WTC11 (cell line): Measurements from ENCODE around the gene WSCD2.

Source experiments
- CREB1 ChIP-seq: sonication (generic); formaldehyde crosslinking; IDR thresholded peaks from 2 replicates; pipeline ENCODE4 v1.8.0; 2023; ENCODE audit warnings: mild to moderate bottlenecking, missing genetic modification reagents
- E2F5 ChIP-seq: sonication (generic); formaldehyde crosslinking; IDR thresholded peaks from 2 replicates; pipeline ENCODE4 v1.8.1; 2022; ENCODE audit warnings: mild to moderate bottlenecking, moderate library complexity, missing genetic modification reagents
- FOXK1 ChIP-seq: sonication (generic); formaldehyde crosslinking; IDR thresholded peaks from 2 replicates; pipeline ENCODE4 v1.8.0; 2022; ENCODE audit warnings: mild to moderate bottlenecking, moderate library complexity, missing genetic modification reagents
- HMGXB4 ChIP-seq: sonication (generic); formaldehyde crosslinking; IDR thresholded peaks from 2 replicates; pipeline ENCODE4 v1.8.1; 2023; ENCODE audit warnings: mild to moderate bottlenecking, moderate library complexity, missing genetic modification reagents
- KAT7 ChIP-seq: sonication (generic); formaldehyde crosslinking; IDR thresholded peaks from 2 replicates; pipeline ENCODE4 v1.8.1; 2023; ENCODE audit warnings: missing genetic modification reagents, mild to moderate bottlenecking, borderline replicate concordance
- NR2C2 ChIP-seq: sonication (generic); formaldehyde crosslinking; IDR thresholded peaks from 2 replicates; pipeline ENCODE4 v1.8.0; 2022; ENCODE audit warnings: mild to moderate bottlenecking, missing genetic modification reagents
- NR3C1 ChIP-seq: sonication (generic); formaldehyde crosslinking; conservative IDR thresholded peaks from 2 replicates; pipeline ENCODE4 v1.8.1; 2023; ENCODE audit warnings: low read depth, mild to moderate bottlenecking, missing genetic modification reagents
- SP1 ChIP-seq: sonication (generic); formaldehyde crosslinking; conservative IDR thresholded peaks from 2 replicates; pipeline ENCODE4 v1.8.1; 2022; ENCODE audit warnings: missing genetic modification reagents
- ZNF317 ChIP-seq: sonication (generic); formaldehyde crosslinking; IDR thresholded peaks from 2 replicates; pipeline ENCODE4 v1.8.1; 2023; ENCODE audit warnings: low read depth, mild to moderate bottlenecking, moderate library complexity, missing genetic modification reagents, borderline replicate concordance
- TF ChIP-seq, protein P1 (sequence below): fragments of 200-600 bp; IDR thresholded peaks from 2 replicates; pipeline ENCODE4 v1.8.0; 2022; ENCODE audit warnings: antibody characterized with exemption
- TF ChIP-seq, protein P2 (sequence below): fragments of 250-450 bp; sonication (Bioruptor Pico); IDR thresholded peaks from 2 replicates; pipeline ENCODE4 v2.1.2; 2022; ENCODE audit warnings: mild to moderate bottlenecking, moderate library complexity
- TF ChIP-seq, protein P3 (sequence below): sonication (generic); formaldehyde crosslinking; conservative IDR thresholded peaks from 2 replicates; pipeline ENCODE4 v1.8.1; 2023; ENCODE audit warnings: mild to moderate bottlenecking, low read depth, missing genetic modification reagents, moderate library complexity
- TF ChIP-seq, protein P4 (sequence below): sonication (generic); formaldehyde crosslinking; IDR thresholded peaks from 2 replicates; pipeline ENCODE4 v1.8.1; 2023; ENCODE audit warnings: mild to moderate bottlenecking, missing genetic modification reagents, moderate library complexity
- TF ChIP-seq, protein P5 (sequence below): sonication (generic); formaldehyde crosslinking; IDR thresholded peaks from 2 replicates; pipeline ENCODE4 v1.8.0; 2022; ENCODE audit warnings: mild to moderate bottlenecking, missing genetic modification reagents

DNA sequence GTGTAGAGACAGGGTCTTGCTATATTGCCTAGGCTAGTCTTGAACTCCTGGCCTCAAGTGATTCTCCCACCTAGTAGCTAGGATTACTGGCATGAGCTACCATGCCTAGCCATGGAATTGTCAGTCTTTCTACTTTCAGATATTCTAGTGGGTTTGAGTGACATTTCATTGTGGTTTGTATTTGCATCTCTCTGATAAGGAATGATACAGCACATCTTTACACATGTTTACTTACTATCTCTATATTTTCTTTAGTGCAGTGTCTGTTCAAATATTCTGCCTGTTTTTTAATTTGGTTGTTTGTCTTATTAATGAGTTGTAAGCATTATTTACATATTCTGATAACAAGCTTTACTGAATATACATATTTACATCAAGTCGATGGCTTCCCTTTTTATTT, 136.4 kb downstream of the WSCD2 start:
- TF ChIP-seq ZNF317 (CRISPR knock-in tag): no peak
- TF ChIP-seq, protein P1, sequence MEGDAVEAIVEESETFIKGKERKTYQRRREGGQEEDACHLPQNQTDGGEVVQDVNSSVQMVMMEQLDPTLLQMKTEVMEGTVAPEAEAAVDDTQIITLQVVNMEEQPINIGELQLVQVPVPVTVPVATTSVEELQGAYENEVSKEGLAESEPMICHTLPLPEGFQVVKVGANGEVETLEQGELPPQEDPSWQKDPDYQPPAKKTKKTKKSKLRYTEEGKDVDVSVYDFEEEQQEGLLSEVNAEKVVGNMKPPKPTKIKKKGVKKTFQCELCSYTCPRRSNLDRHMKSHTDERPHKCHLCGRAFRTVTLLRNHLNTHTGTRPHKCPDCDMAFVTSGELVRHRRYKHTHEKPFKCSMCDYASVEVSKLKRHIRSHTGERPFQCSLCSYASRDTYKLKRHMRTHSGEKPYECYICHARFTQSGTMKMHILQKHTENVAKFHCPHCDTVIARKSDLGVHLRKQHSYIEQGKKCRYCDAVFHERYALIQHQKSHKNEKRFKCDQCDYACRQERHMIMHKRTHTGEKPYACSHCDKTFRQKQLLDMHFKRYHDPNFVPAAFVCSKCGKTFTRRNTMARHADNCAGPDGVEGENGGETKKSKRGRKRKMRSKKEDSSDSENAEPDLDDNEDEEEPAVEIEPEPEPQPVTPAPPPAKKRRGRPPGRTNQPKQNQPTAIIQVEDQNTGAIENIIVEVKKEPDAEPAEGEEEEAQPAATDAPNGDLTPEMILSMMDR: no peak
- TF ChIP-seq CREB1 (CRISPR knock-in tag): no peak
- TF ChIP-seq, protein P2, sequence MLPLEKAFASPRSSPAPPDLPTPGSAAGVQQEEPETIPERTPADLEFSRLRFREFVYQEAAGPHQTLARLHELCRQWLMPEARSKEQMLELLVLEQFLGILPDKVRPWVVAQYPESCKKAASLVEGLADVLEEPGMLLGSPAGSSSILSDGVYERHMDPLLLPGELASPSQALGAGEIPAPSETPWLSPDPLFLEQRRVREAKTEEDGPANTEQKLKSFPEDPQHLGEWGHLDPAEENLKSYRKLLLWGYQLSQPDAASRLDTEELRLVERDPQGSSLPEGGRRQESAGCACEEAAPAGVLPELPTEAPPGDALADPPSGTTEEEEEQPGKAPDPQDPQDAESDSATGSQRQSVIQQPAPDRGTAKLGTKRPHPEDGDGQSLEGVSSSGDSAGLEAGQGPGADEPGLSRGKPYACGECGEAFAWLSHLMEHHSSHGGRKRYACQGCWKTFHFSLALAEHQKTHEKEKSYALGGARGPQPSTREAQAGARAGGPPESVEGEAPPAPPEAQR (CRISPR knock-in tag): no peak
- TF ChIP-seq NR3C1: no peak
- TF ChIP-seq, protein P3, sequence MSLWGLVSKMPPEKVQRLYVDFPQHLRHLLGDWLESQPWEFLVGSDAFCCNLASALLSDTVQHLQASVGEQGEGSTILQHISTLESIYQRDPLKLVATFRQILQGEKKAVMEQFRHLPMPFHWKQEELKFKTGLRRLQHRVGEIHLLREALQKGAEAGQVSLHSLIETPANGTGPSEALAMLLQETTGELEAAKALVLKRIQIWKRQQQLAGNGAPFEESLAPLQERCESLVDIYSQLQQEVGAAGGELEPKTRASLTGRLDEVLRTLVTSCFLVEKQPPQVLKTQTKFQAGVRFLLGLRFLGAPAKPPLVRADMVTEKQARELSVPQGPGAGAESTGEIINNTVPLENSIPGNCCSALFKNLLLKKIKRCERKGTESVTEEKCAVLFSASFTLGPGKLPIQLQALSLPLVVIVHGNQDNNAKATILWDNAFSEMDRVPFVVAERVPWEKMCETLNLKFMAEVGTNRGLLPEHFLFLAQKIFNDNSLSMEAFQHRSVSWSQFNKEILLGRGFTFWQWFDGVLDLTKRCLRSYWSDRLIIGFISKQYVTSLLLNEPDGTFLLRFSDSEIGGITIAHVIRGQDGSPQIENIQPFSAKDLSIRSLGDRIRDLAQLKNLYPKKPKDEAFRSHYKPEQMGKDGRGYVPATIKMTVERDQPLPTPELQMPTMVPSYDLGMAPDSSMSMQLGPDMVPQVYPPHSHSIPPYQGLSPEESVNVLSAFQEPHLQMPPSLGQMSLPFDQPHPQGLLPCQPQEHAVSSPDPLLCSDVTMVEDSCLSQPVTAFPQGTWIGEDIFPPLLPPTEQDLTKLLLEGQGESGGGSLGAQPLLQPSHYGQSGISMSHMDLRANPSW (CRISPR knock-in tag): no peak
- TF ChIP-seq, protein P4, sequence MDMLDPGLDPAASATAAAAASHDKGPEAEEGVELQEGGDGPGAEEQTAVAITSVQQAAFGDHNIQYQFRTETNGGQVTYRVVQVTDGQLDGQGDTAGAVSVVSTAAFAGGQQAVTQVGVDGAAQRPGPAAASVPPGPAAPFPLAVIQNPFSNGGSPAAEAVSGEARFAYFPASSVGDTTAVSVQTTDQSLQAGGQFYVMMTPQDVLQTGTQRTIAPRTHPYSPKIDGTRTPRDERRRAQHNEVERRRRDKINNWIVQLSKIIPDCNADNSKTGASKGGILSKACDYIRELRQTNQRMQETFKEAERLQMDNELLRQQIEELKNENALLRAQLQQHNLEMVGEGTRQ (CRISPR knock-in tag): no peak
- TF ChIP-seq NR2C2: no peak
- no peak for TF ChIP-seq KAT7
- TF ChIP-seq HMGXB4 (CRISPR knock-in tag): no peak
- TF ChIP-seq, protein P5, sequence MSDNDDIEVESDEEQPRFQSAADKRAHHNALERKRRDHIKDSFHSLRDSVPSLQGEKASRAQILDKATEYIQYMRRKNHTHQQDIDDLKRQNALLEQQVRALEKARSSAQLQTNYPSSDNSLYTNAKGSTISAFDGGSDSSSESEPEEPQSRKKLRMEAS (CRISPR knock-in tag): no peak
- no peak for TF ChIP-seq E2F5
- no peak for TF ChIP-seq FOXK1 (CRISPR knock-in tag)
- no peak for TF ChIP-seq SP1 (CRISPR knock-in tag)
